Heart left ventricle (tissue), 13 donors: Measurements from ENCODE around the gene EPS8.

Experiments used
- CTCF ChIP-seq, 12 donors: fragments of 200-600 bp; sonication (generic) in 4 of 12; IDR thresholded peaks; one replicate each; pipeline versions ENCODE4 v1.5.0 to v1.8.0; 2018 to 2022; ENCODE audit warnings: antibody characterized with exemption in 12 of 12, mild to moderate bottlenecking in 5 of 12
- POLR2A ChIP-seq, 2 donors: fragments of 450-650 bp; IDR thresholded peaks; one replicate each; pipeline ENCODE4 v1.6.1; 2017; ENCODE audit warnings: antibody characterized with exemption in 2 of 2, mild to moderate bottlenecking in 2 of 2, moderate library complexity in 2 of 2
- donor health status: ischemic (EF 13 %, LVEDD 7.1; RV severe dilation, severe dysfunction).
- donor health status: DM: no; HTN: yes; CAD: no.
- donor health status: DM: no; HTN: no; CAD: no.
- donor health status: ischemic (EF 25% LVEDD 6.9; RV normal size, moderate dysfunction).
- donor health status: ischemic (EF 25% LVEDD 5.7; RV mildly dilated, moderate dysfunction).
- donor health status: ischemic (EF 35%, LVEDD 5.7; RV mildly dilated, moderate dysfunction).
- donor health status: nonischemic (EF 11% LVEDD 7.7; RV severe dilation, severe dysfunction).
- donor health status: DM: yes; HTN: yes; CAD: no.
- donor health status: PGD.
- donor health status: ischemic (EF 29% LVEDD 5.4; RV normal size, mild dysfunction).
- donor health status: nonischemic (EF 23%, LVEDD 6.1; RV moderate dilation, normal function).

- no peak for TF ChIP-seq CTCF (IDR thresholded peaks at IDR 0.05)
- no peak for TF ChIP-seq POLR2A (IDR thresholded peaks at IDR 0.05)
Measured at GRCh38 chr12:15633201-15633600, 156.0 kb downstream of the EPS8 start.
